HFFc6 (cell line): Measurements from ENCODE around the gene RABGAP1L. TPM values are rescaled to one million over a fixed set of nuclear protein-coding genes. Genes with fewer than 3 reads are reported as not detected.

Experiments
- DNase-seq: peaks from one replicate; pipeline ENCODE4 v3.0.0-alpha.2; 2018
- H3K27ac Mint-ChIP-seq: 2 replicates; pipeline ENCODE4 v1.8.0; 2020; ENCODE audit warnings: mild to moderate bottlenecking, mixed read lengths
- H3K27me3 Mint-ChIP-seq: 2 replicates; pipeline ENCODE4 v1.8.0; 2021; ENCODE audit warnings: mild to moderate bottlenecking, moderate library complexity, mixed read lengths; ENCODE audit not compliant: insufficient read depth
- H3K36me3 Mint-ChIP-seq: 2 replicates; pipeline ENCODE4 v1.8.0; 2021; ENCODE audit warnings: low read depth, mixed read lengths
- H3K4me1 Mint-ChIP-seq: 2 replicates; pipeline ENCODE4 v1.8.0; 2020; ENCODE audit warnings: low read depth, mixed read lengths
- H3K4me3 Mint-ChIP-seq: 2 replicates; pipeline ENCODE4 v1.8.0; 2020; ENCODE audit warnings: mild to moderate bottlenecking, moderate library complexity, mixed read lengths
- H3K9me3 Mint-ChIP-seq: 2 replicates; pipeline ENCODE4 v1.8.0; 2020; ENCODE audit warnings: mild to moderate bottlenecking, mixed read lengths
- CTCF ChIP-seq: fragments of 200-600 bp; sonication (generic); IDR thresholded peaks from 2 replicates; pipeline ENCODE4 v1.5.0; 2021; ENCODE audit warnings: antibody characterized with exemption, mild to moderate bottlenecking
- total RNA-seq, 6 experiments: library from RNA; stranded (reverse); fragmentation: NEBNext Ultra II Directional; extraction: Animal tissue kit (Norgen Biotek cat#: 25700); gene quantifications; 2 replicates in 1 of 6; 3 replicates in 5 of 6; pipeline ENCODE4 v1.2.3, GENCODE V29; 2021

RABGAP1L gene
- total RNA-seq, 6 experiments from 2014 or later, result 14.5 to 16.9 (median 16.0) TPM

DNA sequence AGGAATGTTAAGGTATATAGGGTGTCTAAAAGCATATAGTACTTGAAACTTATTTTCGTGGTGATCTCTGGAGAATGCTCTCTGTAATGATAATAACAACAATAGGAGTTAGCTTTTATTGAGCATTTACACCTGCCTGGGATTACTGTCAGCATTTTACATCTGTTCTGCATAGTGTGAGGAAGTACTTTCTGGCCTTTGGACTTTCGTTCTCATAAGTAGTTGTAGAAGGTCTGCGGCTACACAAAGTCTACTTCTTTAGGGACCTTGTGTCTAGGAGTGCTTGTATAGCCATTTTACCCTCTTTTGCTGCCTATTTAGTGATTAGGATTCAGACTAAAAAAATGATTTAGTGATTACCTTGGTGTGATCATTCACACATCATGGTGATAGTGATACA lies 184.8 kb downstream of the RABGAP1L start:
- DNase-seq, result no peak
- no peak overlapping the region for H3K4me3 Mint-ChIP-seq
- H3K36me3 Mint-ChIP-seq, result peaks cover 7% of the 10 kb centered on the region; the same call in 1 of the 2 replicates
- H3K9me3 Mint-ChIP-seq, result no peaks in the 10 kb centered on the region
- no peak overlapping the region for H3K27ac Mint-ChIP-seq
- TF ChIP-seq CTCF, result no peak
- no peaks in the 10 kb centered on the region; the same call in 1 of the 2 replicates for H3K27me3 Mint-ChIP-seq
- H3K4me1 Mint-ChIP-seq, result no peaks in the 10 kb centered on the region

GRCh38 chr1:174352117-174352516 lies 192.8 kb downstream of the RABGAP1L start:
- H3K27me3 Mint-ChIP-seq, result no peaks in the 10 kb centered on the region
- H3K36me3 Mint-ChIP-seq, result peaks cover 13% of the 10 kb centered on the region
- no peak overlapping the region for H3K27ac Mint-ChIP-seq
- peaks cover 12% of the 10 kb centered on the region; the same call in 1 of the 2 replicates for H3K9me3 Mint-ChIP-seq
- TF ChIP-seq CTCF, result no peak
- peak; percentile 1 for DNase-seq
- H3K4me3 Mint-ChIP-seq, result no peak overlapping the region
- H3K4me1 Mint-ChIP-seq, result peaks cover 10% of the 10 kb centered on the region

- TF ChIP-seq CTCF, result no peak
- Mint-ChIP-seq H3K4me1 (peaks cover 10% of the 10 kb centered on the region), H3K27me3 (no peaks in the 10 kb centered on the region), H3K9me3 (peaks cover 12% of the 10 kb centered on the region; the same call in 1 of the 2 replicates), H3K36me3 (peaks cover 7% of the 10 kb centered on the region), H3K4me3 (no peak overlapping the region), H3K27ac (no peak overlapping the region)
- DNase-seq, result no peak
Measured at GRCh38 chr1:174352883-174353608, 193.7 kb downstream of the RABGAP1L start.

DNA sequence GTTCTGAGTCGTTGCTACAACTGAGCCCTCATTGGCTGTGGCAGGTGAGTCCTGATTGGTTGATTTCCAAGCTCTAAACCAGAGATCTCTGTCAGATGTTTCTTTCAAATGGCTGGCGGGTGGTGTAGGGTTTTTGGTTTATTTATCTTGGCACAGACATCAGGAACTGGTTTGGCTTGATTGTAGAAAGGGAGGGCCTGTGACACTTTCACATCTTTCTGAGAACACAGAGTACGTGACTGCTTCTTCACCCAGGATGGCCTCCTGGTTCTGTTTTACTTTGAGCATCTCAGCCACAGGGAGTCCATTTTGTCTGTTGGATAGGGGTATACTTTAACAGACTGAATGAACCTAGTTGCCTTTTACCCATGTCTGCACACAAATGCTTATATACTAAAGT lies 199.0 kb downstream of the RABGAP1L start:
- Mint-ChIP-seq H3K4me1 (no peaks in the 10 kb centered on the region), H3K27me3 (no peaks in the 10 kb centered on the region), H3K9me3 (no peaks in the 10 kb centered on the region), H3K4me3 (no peak overlapping the region), H3K36me3 (no peaks in the 10 kb centered on the region), H3K27ac (no peak overlapping the region)
- DNase-seq, result no peak
- no peak for TF ChIP-seq CTCF

DNA sequence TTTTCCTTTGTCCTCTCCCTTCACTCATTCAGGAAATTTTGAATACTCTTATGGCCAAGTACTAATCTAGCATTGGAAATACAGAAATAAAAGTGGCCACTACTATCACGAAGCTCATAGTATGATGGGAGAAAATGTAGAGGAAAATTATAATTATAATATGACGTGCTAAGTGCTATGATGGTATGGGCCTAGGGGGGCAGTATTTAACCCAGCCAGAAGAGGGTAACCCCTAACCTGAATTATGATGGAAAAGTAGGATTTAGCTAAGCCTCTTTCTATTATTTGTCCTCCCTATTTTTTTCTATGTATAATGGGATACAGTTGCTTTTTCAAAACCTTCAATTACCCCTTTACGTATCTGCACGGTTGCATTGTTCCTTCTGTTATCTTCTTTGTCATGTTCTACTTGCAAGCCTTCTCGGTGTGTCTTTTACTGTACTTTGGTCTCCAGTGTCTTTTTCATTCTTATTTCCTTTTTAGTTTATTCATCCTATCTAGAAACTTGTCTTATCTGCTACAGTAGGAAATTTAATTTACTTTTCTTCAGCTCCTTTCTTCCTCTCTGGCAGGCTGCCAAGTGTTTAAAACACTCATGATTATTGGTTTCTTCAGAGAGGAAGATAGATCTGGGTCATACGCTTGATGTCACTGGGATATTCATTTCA lies 199.6 kb downstream of the RABGAP1L start:
- DNase-seq, result no peak
- no peak overlapping the region for H3K27ac Mint-ChIP-seq
- H3K4me3 Mint-ChIP-seq, result no peak overlapping the region
- no peak for TF ChIP-seq CTCF
- H3K9me3 Mint-ChIP-seq, result no peaks in the 10 kb centered on the region
- no peaks in the 10 kb centered on the region for H3K36me3 Mint-ChIP-seq
- H3K4me1 Mint-ChIP-seq, result no peaks in the 10 kb centered on the region
- H3K27me3 Mint-ChIP-seq, result no peaks in the 10 kb centered on the region
